H1 (cell line): ENCODE results near the gene TMEM127. TPM values are rescaled to one million over a fixed set of nuclear protein-coding genes. Genes with fewer than 3 reads are reported as not detected.

Experiments used
- CTCF ChIA-PET: fragments of 300-600 bp; sonication (Branson Sonifier 250); formaldehyde crosslinking; loops from one replicate; lab custom pipeline; 2021; ENCODE audit not compliant: partially characterized antibody; lab: Charles Lee
- POLR2A ChIA-PET: fragments of 300-600 bp; sonication (Branson Sonifier 250); formaldehyde crosslinking; loops from one replicate; lab custom pipeline; 2021; ENCODE audit warnings: inconsistent platforms; ENCODE audit not compliant: partially characterized antibody; lab: Charles Lee
- DNase-seq, 2 experiments: peaks; one replicate each; pipeline versions ENCODE4 v3.0.0 to v3.0.0-alpha.2; 2010 to 2022; ENCODE audit warnings: low spot score in 2 of 2, low read depth in 1 of 2, mixed read lengths in 1 of 2
- FAIRE-seq: peaks from 2 replicates; lab custom pipeline; 2011; peaks lifted over from hg19 to GRCh38; lab: Jason Lieb, UNC
- H2AFZ ChIP-seq: 2 replicates; pipeline ENCODE4 v1.8.1; 2012; ENCODE audit warnings: low read length, inconsistent platforms
- H2AK5ac ChIP-seq: 2 replicates; pipeline ENCODE4 v1.6.1; 2013; ENCODE audit warnings: low read depth, low read length
- H2BK120ac ChIP-seq: replicated peaks from 2 replicates; pipeline ENCODE3; 2013; ENCODE audit warnings: low read depth, low read length, inconsistent platforms
- H2BK12ac ChIP-seq: 2 replicates; pipeline ENCODE4 v1.6.1; 2013; ENCODE audit warnings: low read depth, low read length
- H2BK15ac ChIP-seq: 2 replicates; pipeline ENCODE4 v1.6.1; 2013; ENCODE audit warnings: low read length
- H2BK20ac ChIP-seq: 2 replicates; pipeline ENCODE4 v1.6.1; 2013; ENCODE audit warnings: low read length
- H2BK5ac ChIP-seq: 2 replicates; pipeline ENCODE4 v1.6.1; 2013; ENCODE audit warnings: low read depth, low read length
- H3K14ac ChIP-seq: 2 replicates; pipeline ENCODE4 v1.6.1; 2013; ENCODE audit warnings: inconsistent platforms; ENCODE audit not compliant: insufficient read length
- H3K18ac ChIP-seq: 2 replicates; pipeline ENCODE4 v1.6.1; 2013; ENCODE audit warnings: low read length; ENCODE audit errors: extremely low read depth
- H3K23ac ChIP-seq: 2 replicates; pipeline ENCODE4 v1.6.1; 2013; ENCODE audit warnings: inconsistent platforms; ENCODE audit not compliant: insufficient read length
- H3K23me2 ChIP-seq: 2 replicates; pipeline ENCODE4 v1.6.1; 2013; ENCODE audit warnings: low read depth, low read length
- H3K27ac ChIP-seq: 2 replicates; pipeline ENCODE4 v1.6.1; 2011; ENCODE audit warnings: low read depth, low read length, inconsistent platforms
- H3K27me3 ChIP-seq, 4 experiments: replicated peaks in 1 of 4; 1 replicate in 1 of 4; 2 replicates in 3 of 4; pipeline versions ENCODE4 v1.6.1 to v1.8.1; 2011 to 2013; ENCODE audit warnings: low read length in 3 of 4, mild to moderate bottlenecking in 3 of 4, inconsistent platforms in 2 of 4, mixed read lengths in 2 of 4, moderate library complexity in 1 of 4; ENCODE audit not compliant: control insufficient read depth in 3 of 4, insufficient read depth in 3 of 4; ENCODE audit errors: extremely low read depth in 1 of 4
- H3K36me3 ChIP-seq, 4 experiments: 2 replicates each; pipeline versions ENCODE4 v1.6.1 to v1.8.1; 2011 to 2013; ENCODE audit warnings: mild to moderate bottlenecking in 4 of 4, low read length in 3 of 4, moderate library complexity in 2 of 4, control low read depth in 1 of 4, inconsistent platforms in 1 of 4; ENCODE audit not compliant: insufficient read depth in 4 of 4, control insufficient read depth in 2 of 4
- H3K4ac ChIP-seq: replicated peaks from 2 replicates; pipeline ENCODE3; 2013; ENCODE audit warnings: low read length, low read depth, mixed read lengths, inconsistent platforms; ENCODE audit not compliant: insufficient read length
- H3K4me1 ChIP-seq, 4 experiments: replicated peaks in 1 of 4; 1 replicate in 1 of 4; 2 replicates in 3 of 4; pipeline versions ENCODE4 v1.6.1 to v1.8.1; 2011 to 2013; ENCODE audit warnings: low read length in 3 of 4, inconsistent platforms in 2 of 4, mixed read lengths in 1 of 4; ENCODE audit not compliant: insufficient read depth in 4 of 4, control insufficient read depth in 3 of 4
- H3K4me2 ChIP-seq, 2 experiments: 2 replicates each; pipeline versions ENCODE4 v1.6.1 to v1.8.1; 2011 to 2013; ENCODE audit warnings: low read depth in 2 of 2, low read length in 2 of 2, control low read depth in 1 of 2, inconsistent platforms in 1 of 2, mild to moderate bottlenecking in 1 of 2; ENCODE audit not compliant: insufficient read depth in 1 of 2
- H3K4me3 ChIP-seq, 4 experiments: fragments of 200-600, 300-600 bp in 1 of 4; sonication (generic), shearing (Covaris generic), sonication (Bioruptor Twin) in 1 of 4; 2 replicates each; pipeline versions ENCODE4 v1.5.1 to v1.8.1; 2011 to 2016; ENCODE audit warnings: low read length in 4 of 4, low read depth in 3 of 4, control low read depth in 2 of 4, inconsistent platforms in 2 of 4, mild to moderate bottlenecking in 2 of 4, mixed read lengths in 1 of 4, moderate library complexity in 1 of 4; ENCODE audit not compliant: insufficient read depth in 2 of 4; ENCODE audit errors: extremely low read depth in 1 of 4
- H3K56ac ChIP-seq: replicated peaks from 2 replicates; pipeline ENCODE3; 2013; ENCODE audit warnings: low read depth, mild to moderate bottlenecking, mixed read lengths, low read length, inconsistent platforms; ENCODE audit not compliant: insufficient read length
- H3K79me1 ChIP-seq: 2 replicates; pipeline ENCODE4 v1.6.1; 2013; ENCODE audit warnings: low read depth, low read length, control low read depth
- H3K79me2 ChIP-seq, 2 experiments: 2 replicates each; pipeline versions ENCODE4 v1.6.1 to v1.8.1; 2012 to 2013; ENCODE audit warnings: low read length in 2 of 2, mild to moderate bottlenecking in 2 of 2, inconsistent platforms in 1 of 2; ENCODE audit not compliant: insufficient read depth in 2 of 2, control insufficient read depth in 1 of 2
- H3K9ac ChIP-seq, 4 experiments: replicated peaks in 1 of 4; 1 replicate in 1 of 4; 2 replicates in 3 of 4; pipeline versions ENCODE4 v1.6.1 to v1.8.1; 2011 to 2013; ENCODE audit warnings: low read depth in 3 of 4, low read length in 3 of 4, control low read depth in 2 of 4, mild to moderate bottlenecking in 2 of 4, moderate library complexity in 2 of 4, inconsistent platforms in 1 of 4; ENCODE audit errors: extremely low read depth in 1 of 4
- H3K9me3 ChIP-seq, 2 experiments: 2 replicates each; pipeline versions ENCODE4 v1.6.1 to v1.8.1; 2012 to 2013; ENCODE audit warnings: mild to moderate bottlenecking in 2 of 2, moderate library complexity in 2 of 2, control low read depth in 1 of 2, inconsistent platforms in 1 of 2, low read depth in 1 of 2, low read length in 1 of 2, mixed read lengths in 1 of 2; ENCODE audit not compliant: insufficient read depth in 2 of 2
- H4K20me1 ChIP-seq, 2 experiments: replicated peaks in 1 of 2; 2 replicates each; pipeline versions ENCODE3 to v1.8.1; 2011 to 2013; ENCODE audit warnings: inconsistent platforms in 2 of 2, low read length in 2 of 2, mild to moderate bottlenecking in 1 of 2; ENCODE audit not compliant: insufficient read depth in 2 of 2, control insufficient read depth in 1 of 2
- H4K5ac ChIP-seq: 2 replicates; pipeline ENCODE4 v1.6.1; 2013; ENCODE audit warnings: low read length, low read depth, mixed read lengths, inconsistent platforms; ENCODE audit not compliant: insufficient read length
- H4K8ac ChIP-seq: 2 replicates; pipeline ENCODE4 v1.8.0; 2013; ENCODE audit warnings: mild to moderate bottlenecking, moderate library complexity, low read length, inconsistent platforms; ENCODE audit not compliant: insufficient read depth; ENCODE audit errors: extremely low read depth
- H4K91ac ChIP-seq: replicated peaks from 2 replicates; pipeline ENCODE3; 2013; ENCODE audit warnings: low read length, mixed read lengths, inconsistent platforms; ENCODE audit not compliant: insufficient read length
- MAFK ChIP-seq: IDR thresholded peaks from 2 replicates; pipeline ENCODE4 v1.6.1; 2012; ENCODE audit warnings: low read depth, mild to moderate bottlenecking, improper control_type of control experiment, low read length
- SAP30 ChIP-seq: fragments of 300-600 bp; sonication (generic); IDR thresholded peaks from 2 replicates; pipeline ENCODE4 v1.7.1; 2012; ENCODE audit warnings: low read length, moderate library complexity, mild to moderate bottlenecking, inconsistent platforms; ENCODE audit not compliant: insufficient read depth, insufficient replicate concordance
- WGBS, 2 experiments: shearing (Covaris generic) in 1 of 2; methylation state at CpG; one replicate each; pipeline versions ENCODE4 v1.1.6 to v1.1.7; 2013 to 2015; ENCODE audit warnings: low lambda C conversion rate in 2 of 2, mixed read lengths in 2 of 2, inconsistent platforms in 1 of 2, low coverage in 1 of 2, missing lambda C conversion rate in 1 of 2; ENCODE audit not compliant: insufficient replicate concordance in 2 of 2, insufficient coverage in 1 of 2, insufficient read length in 1 of 2; ENCODE audit errors: extremely low coverage in 1 of 2, missing lambda C conversion rate in 1 of 2; 5-methylcytosine and 5-hydroxymethylcytosine counted together
- polyA plus RNA-seq, 7 experiments: library from polyadenylated mRNA; depleted of rRNA in 3 of 7; stranded (reverse) in 5 of 7; unstranded in 2 of 7; fragments of >200 nt in 5 of 7; fragments of 200-250 nt in 2 of 7; gene quantifications; 1 replicate in 5 of 7; 2 replicates in 1 of 7; 4 replicates in 1 of 7; pipeline versions ENCODE4 v1.2.1 to v1.2.3, GENCODE V29; 2011 to 2013; ENCODE audit warnings: missing spikeins in 2 of 7, mixed read lengths in 2 of 7
- total RNA-seq: library from RNA; stranded (reverse); fragmentation: NEBNext Ultra II Directional; extraction: Animal tissue kit (Norgen Biotek cat#: 25700); gene quantifications from 2 replicates; pipeline ENCODE4 v1.2.1, GENCODE V29; 2021

The TMEM127 gene
- total and polyA plus RNA-seq, 2 of the 8 experiments (the other 6 are each of a cell fraction or from before 2014, with no cell fraction given) = 25.0 to 41.0 TPM

- H3K27ac ChIP-seq = no peak overlapping the region
- no peaks in the 10 kb centered on the region for H3K27me3 ChIP-seq
- no peak overlapping the region for H3K23ac ChIP-seq
- peaks cover 0 to 5% of the 10 kb centered on the region in 2 experiments for H4K20me1 ChIP-seq
- H2BK15ac ChIP-seq = no peak overlapping the region
- WGBS, 2 experiments = 96% methylated on average over 4 of the region's 4 CpGs; no CpG with 5 or more reads in 1 of the 2 experiments
- ChIA-PET POLR2A (no interaction called here), CTCF (interaction anchor here (0.8 to 1.9 kb wide), 3 partner anchors 11 to 49 kb away, joined by 4 to 8 read pairs (median 5); no protein-coding TSS in a partner anchor)
- no peak overlapping the region for H3K4me2 ChIP-seq
- H2BK5ac ChIP-seq = no peak overlapping the region
- H3K9me3 ChIP-seq = no peaks in the 10 kb centered on the region
- H3K4me3 ChIP-seq = no peak overlapping the region
- H3K56ac ChIP-seq = no peak overlapping the region
- no peak overlapping the region for H2BK20ac ChIP-seq
- peaks cover 5% of the 10 kb centered on the region; the same call in 1 of the 2 replicates for H3K23me2 ChIP-seq
- no peak overlapping the region for H3K4ac ChIP-seq
- H3K9ac ChIP-seq = no peak overlapping the region
- no peak overlapping the region for H4K8ac ChIP-seq
- H3K79me2 ChIP-seq = peaks cover 7 to 13% of the 10 kb centered on the region in 2 experiments
- no peak overlapping the region for H2BK12ac ChIP-seq
- no peak overlapping the region for H4K5ac ChIP-seq
- peak; percentile 36 for TF ChIP-seq MAFK
- no peak for TF ChIP-seq SAP30
- peaks cover under 1% of the 10 kb centered on the region; the same call in 1 of the 2 replicates for H3K79me1 ChIP-seq
- no peak overlapping the region for H2AK5ac ChIP-seq
- H3K36me3 ChIP-seq = no peaks in the 10 kb centered on the region
- FAIRE-seq (no peak), DNase-seq (no peak)
- no peak overlapping the region for H2AFZ ChIP-seq
- H2BK120ac ChIP-seq = no peak overlapping the region
- no peak overlapping the region for H3K18ac ChIP-seq
- H4K91ac ChIP-seq = no peak overlapping the region
- H3K14ac ChIP-seq = no peak overlapping the region
- H3K4me1 ChIP-seq = peaks cover 1 to 5% (median 3%) of the 10 kb centered on the region in 4 experiments; a peak in 5 of 7 replicates
These were observed 53.5 kb downstream of the TMEM127 start for GRCh38 chr2:96212339-96212738.
